Smooth muscle cell of the pulmonary artery (primary cell): ENCODE data around the gene WFDC12. TPM values are rescaled to one million over a fixed set of nuclear protein-coding genes. Genes with fewer than 3 reads are reported as not detected.

ENCODE experiments used
- total RNA-seq: library from RNA; depleted of rRNA; stranded (reverse); fragments of >200 nt; gene quantifications from 2 replicates; pipeline ENCODE4 v1.2.3, GENCODE V29; 2014

The WFDC12 gene
- total RNA-seq = not detected in 2 replicates

GRCh38 chr20:45124365-45124764 is at the start of gene WFDC12:
WFDC12 (minus strand) TSS chr20:45124465; CDS start chr20:45124447, 18 bp downstream.

DNA sequence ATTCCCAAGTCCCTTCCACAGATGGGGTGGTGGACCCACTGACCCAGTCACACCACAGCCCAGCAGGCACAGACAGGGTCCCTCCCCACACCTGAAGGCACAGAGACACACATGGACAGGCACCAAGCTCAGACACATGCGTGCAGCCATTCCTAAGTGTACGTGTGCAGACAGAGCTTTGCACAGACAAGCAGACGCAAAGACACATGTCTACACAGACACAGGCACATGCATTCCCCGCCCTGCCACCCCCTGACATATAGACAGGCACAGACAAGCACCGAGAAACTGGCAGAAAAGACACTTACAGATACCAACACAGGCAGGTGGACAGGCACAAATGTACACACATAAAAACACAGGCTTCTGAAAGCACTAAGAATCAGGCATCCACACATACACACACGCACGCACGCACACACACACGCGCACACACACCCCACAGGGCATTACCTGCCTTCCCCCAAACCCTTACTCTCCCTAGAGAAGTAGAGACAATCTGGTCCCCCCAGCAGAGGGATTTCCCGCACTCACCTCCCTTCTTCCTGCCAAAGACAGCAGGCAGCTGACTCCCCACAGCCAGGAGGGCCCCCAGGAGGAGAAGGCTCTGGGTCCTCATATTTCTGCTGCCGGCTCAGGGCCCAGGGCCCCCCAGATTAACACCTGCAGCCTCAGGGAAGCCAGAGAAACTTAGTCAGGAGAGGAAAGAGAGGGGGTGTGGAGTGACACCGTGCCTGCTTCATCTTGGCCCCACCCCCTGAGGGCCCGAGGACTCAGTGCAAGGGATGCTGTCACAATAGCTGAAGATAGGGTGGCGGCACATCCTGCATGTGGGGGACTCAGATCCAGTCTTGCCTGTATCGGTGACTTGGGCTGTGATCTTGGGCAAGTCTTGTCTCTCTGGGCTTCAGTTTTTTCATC is 9.5 kb downstream of the WFDC12 start, which contains the start of gene WFDC5:
Gene WFDC5 (minus strand): TSS at position 710 of the 921 bp plus-strand sequence. CDS start 91 bp downstream, at position 619.

GRCh38 chr20:45100563-45101245 is 23.6 kb downstream of the WFDC12 start, which contains the start of gene KCNS1:
KCNS1 (minus strand) TSS chr20:45101127; CDS start chr20:45099236, 1,891 bp downstream.

Other genes starting within 250 kb of the WFDC12 start
- gene YWHAB, start 238.8 kb downstream of the WFDC12 start, total RNA-seq = 109 and 120 TPM in 2 replicates
- 9.9 and 19.4 TPM in 2 replicates for gene PABPC1L, start 214.4 kb downstream of the WFDC12 start, total RNA-seq
- gene TOMM34, start 164.1 kb downstream of the WFDC12 start, total RNA-seq = 12.0 and 21.7 TPM in 2 replicates
- gene STK4, start 158.0 kb downstream of the WFDC12 start, total RNA-seq = 29.5 and 38.2 TPM in 2 replicates
- 1.4 and 2.4 TPM in 2 replicates for gene KCNS1, start 23.3 kb downstream of the WFDC12 start, total RNA-seq
- not detected in 2 replicates for gene WFDC5, start 9.3 kb downstream of the WFDC12 start, total RNA-seq
- not detected in 2 replicates for gene PI3, start 50.4 kb upstream of the WFDC12 start, total RNA-seq
- gene SEMG1, start 82.6 kb upstream of the WFDC12 start, total RNA-seq = not detected in 2 replicates
- not detected in 2 replicates for gene SEMG2, start 96.9 kb upstream of the WFDC12 start, total RNA-seq
- gene SLPI, start 130.1 kb upstream of the WFDC12 start, total RNA-seq = 0.52 and 0.69 TPM in 2 replicates
- not detected in 2 replicates for gene RBPJL, start 182.4 kb upstream of the WFDC12 start, total RNA-seq
- 0.03 TPM in 1 of 2 replicates, not detected in the other for gene MATN4, start 183.8 kb upstream of the WFDC12 start, total RNA-seq
- 61.4 and 105 TPM in 2 replicates for gene SDC4, start 224.0 kb upstream of the WFDC12 start, total RNA-seq
- gene SYS1, start 238.7 kb upstream of the WFDC12 start, total RNA-seq = 34.0 and 36.3 TPM in 2 replicates